Measurements from ENCODE around the gene TAAR5. TPM values are rescaled to one million over a fixed set of nuclear protein-coding genes. Genes with fewer than 3 reads are reported as not detected.

TAAR5 gene
- polyA plus RNA-seq, 1 donor (not counting 4 experiments of a cell fraction or from before 2014, with no cell fraction given) = not detected

DNA sequence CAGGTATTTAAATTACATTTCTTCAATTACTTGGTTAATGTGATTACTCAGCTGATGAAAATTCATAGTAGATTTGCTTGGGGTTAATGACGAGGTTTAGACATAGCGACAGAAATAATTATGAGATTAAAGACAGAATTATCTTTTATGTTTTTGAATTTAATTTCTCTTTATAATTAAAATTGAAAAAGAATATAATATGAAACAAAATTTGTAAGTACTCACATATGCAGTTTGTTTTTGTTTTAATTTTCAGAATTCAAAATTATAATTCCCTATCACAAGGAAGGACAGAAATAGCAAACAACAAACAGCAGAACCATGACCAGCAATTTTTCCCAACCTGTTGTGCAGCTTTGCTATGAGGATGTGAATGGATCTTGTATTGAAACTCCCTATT lies 37.2 kb downstream of the TAAR5 start, which contains the start of gene TAAR8:
Gene TAAR8 (plus strand): TSS at position 301 of the 400 bp plus-strand sequence. CDS start 21 bp downstream, at position 322.
- no peak within 1 kb of the TSS for H3K9ac ChIP-seq (ENCODE audit: control insufficient read depth, extremely low read depth, insufficient read depth, low read length)
- no peak for FAIRE-seq
- H3K27me3 ChIP-seq (ENCODE audit: control insufficient read depth, extremely low read depth, insufficient read depth, low read length) = peaks cover 12% of the 10 kb centered on the region
- no peak within 1 kb of the TSS for H3K4me3 ChIP-seq (ENCODE audit: control insufficient read depth in 2 of 3, extremely low read depth in 1 of 3, insufficient read depth in 2 of 3, low read depth in 1 of 3, low read length in 3 of 3)
- no peak within 1 kb of the TSS for H3K27ac ChIP-seq (ENCODE audit: control insufficient read depth, insufficient read depth, low read length)
- no peaks in the 10 kb centered on the region for H3K79me2 ChIP-seq (ENCODE audit: control insufficient read depth, insufficient read depth, low read length)
- H3K4me2 ChIP-seq (ENCODE audit: control insufficient read depth, extremely low read depth, insufficient read depth, low read depth, low read length) = no peak within 1 kb of the TSS
- H3K36me3 ChIP-seq (ENCODE audit: control insufficient read depth in 2 of 2, extremely low read depth in 1 of 2, insufficient read depth in 2 of 2, low read length in 2 of 2) = no peaks in the 10 kb centered on the region
- no peak for TF ChIP-seq EZH2 (IDR thresholded peaks at IDR 0.05; ENCODE audit: low read length)
- TF ChIP-seq, protein P1, sequence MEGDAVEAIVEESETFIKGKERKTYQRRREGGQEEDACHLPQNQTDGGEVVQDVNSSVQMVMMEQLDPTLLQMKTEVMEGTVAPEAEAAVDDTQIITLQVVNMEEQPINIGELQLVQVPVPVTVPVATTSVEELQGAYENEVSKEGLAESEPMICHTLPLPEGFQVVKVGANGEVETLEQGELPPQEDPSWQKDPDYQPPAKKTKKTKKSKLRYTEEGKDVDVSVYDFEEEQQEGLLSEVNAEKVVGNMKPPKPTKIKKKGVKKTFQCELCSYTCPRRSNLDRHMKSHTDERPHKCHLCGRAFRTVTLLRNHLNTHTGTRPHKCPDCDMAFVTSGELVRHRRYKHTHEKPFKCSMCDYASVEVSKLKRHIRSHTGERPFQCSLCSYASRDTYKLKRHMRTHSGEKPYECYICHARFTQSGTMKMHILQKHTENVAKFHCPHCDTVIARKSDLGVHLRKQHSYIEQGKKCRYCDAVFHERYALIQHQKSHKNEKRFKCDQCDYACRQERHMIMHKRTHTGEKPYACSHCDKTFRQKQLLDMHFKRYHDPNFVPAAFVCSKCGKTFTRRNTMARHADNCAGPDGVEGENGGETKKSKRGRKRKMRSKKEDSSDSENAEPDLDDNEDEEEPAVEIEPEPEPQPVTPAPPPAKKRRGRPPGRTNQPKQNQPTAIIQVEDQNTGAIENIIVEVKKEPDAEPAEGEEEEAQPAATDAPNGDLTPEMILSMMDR (optimal IDR thresholded peaks at IDR 0.05 in 1 of 3, IDR thresholded peaks at IDR 0.05 in 1 of 3, conservative IDR thresholded peaks at IDR 0.05 in 1 of 3; ENCODE audit: extremely low read depth in 1 of 3, insufficient read depth in 2 of 3, low read length in 3 of 3) = no peak
- dilution Hi-C loops (cut with MboI; ENCODE audit: extremely low pct_ligation_motif_present, low sequenced_read_pairs) = no loop called here
- H3K9me1 ChIP-seq (ENCODE audit: control insufficient read depth, extremely low read depth, insufficient read depth, low read length) = no peaks in the 10 kb centered on the region
- no peaks in the 10 kb centered on the region for H3K4me1 ChIP-seq (ENCODE audit: control insufficient read depth, extremely low read depth, insufficient read depth, low read length)
- no peak within 1 kb of the TSS for H2AFZ ChIP-seq (ENCODE audit: control insufficient read depth, low read length)
- H3K9me3 ChIP-seq (ENCODE audit: control insufficient read depth, low read depth, low read length) = no peaks in the 10 kb centered on the region
- no peak for DNase-seq (ENCODE audit: low read depth, low spot score)
- H4K20me1 ChIP-seq (ENCODE audit: control insufficient read depth, extremely low read depth, insufficient read depth, low read length) = no peaks in the 10 kb centered on the region

DNA sequence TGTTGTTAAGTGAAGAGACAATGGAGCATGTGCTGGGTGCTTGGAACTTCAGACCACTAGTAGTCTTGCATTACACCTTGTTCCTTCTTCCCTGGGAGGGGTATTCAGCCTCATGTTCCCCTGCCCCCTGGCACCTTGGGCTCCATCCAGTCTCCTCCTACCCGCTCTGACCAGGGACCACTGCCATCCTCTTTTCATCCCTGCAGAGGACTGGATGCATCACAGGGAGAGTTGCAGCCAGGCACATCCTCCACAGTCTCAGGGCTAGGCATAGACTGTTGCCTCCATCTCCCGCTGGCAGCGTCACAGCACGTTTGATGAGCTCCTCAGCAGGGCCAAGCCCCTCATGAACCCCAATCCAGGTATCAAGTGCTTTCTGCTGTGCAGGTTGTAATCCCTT lies 38.3 kb downstream of the TAAR5 start:
- dilution Hi-C loops (cut with MboI; ENCODE audit: extremely low pct_ligation_motif_present, low sequenced_read_pairs) = no loop called here
- Histone ChIP-seq H3K27me3 (ENCODE audit: control insufficient read depth, extremely low read depth, insufficient read depth, low read length) (peaks cover 12% of the 10 kb centered on the region), H3K79me2 (ENCODE audit: control insufficient read depth, insufficient read depth, low read length) (no peaks in the 10 kb centered on the region), H4K20me1 (ENCODE audit: control insufficient read depth, extremely low read depth, insufficient read depth, low read length) (no peaks in the 10 kb centered on the region), H3K4me3 (ENCODE audit: control insufficient read depth in 2 of 3, extremely low read depth in 1 of 3, insufficient read depth in 2 of 3, low read depth in 1 of 3, low read length in 3 of 3) (no peak overlapping the region), H3K4me2 (ENCODE audit: control insufficient read depth, extremely low read depth, insufficient read depth, low read depth, low read length) (no peak overlapping the region), H3K9me3 (ENCODE audit: control insufficient read depth, low read depth, low read length) (no peaks in the 10 kb centered on the region), H3K9me1 (ENCODE audit: control insufficient read depth, extremely low read depth, insufficient read depth, low read length) (no peaks in the 10 kb centered on the region), H2AFZ (ENCODE audit: control insufficient read depth, low read length) (no peak overlapping the region), H3K9ac (ENCODE audit: control insufficient read depth, extremely low read depth, insufficient read depth, low read length) (no peak overlapping the region), H3K4me1 (ENCODE audit: control insufficient read depth, extremely low read depth, insufficient read depth, low read length) (no peaks in the 10 kb centered on the region), H3K36me3 (ENCODE audit: control insufficient read depth in 2 of 2, extremely low read depth in 1 of 2, insufficient read depth in 2 of 2, low read length in 2 of 2) (no peaks in the 10 kb centered on the region), H3K27ac (ENCODE audit: control insufficient read depth, insufficient read depth, low read length) (no peak overlapping the region)
- DNase-seq (ENCODE audit: low read depth, low spot score) (no peak), FAIRE-seq (no peak)
- TF ChIP-seq, protein P1 (optimal IDR thresholded peaks at IDR 0.05 in 1 of 3, IDR thresholded peaks at IDR 0.05 in 1 of 3, conservative IDR thresholded peaks at IDR 0.05 in 1 of 3; ENCODE audit: extremely low read depth in 1 of 3, insufficient read depth in 2 of 3, low read length in 3 of 3) = no peak
- no peak for TF ChIP-seq EZH2 (IDR thresholded peaks at IDR 0.05; ENCODE audit: low read length)
